Stimulated activated effector memory CD8-positive, alpha-beta T cell treated with anti-CD3 and anti-CD28 coated beads, Interleukin-12 subunit alpha, Interleukin-12 subunit beta, amount 100 ng/mL, for 72 hours (primary cell): ENCODE data around the gene AFF3.

Experiments
- ATAC-seq: fragments of 150-1000 bp; cut with Tn5 transposase; 2 replicates; pipeline ENCODE4 v1.10.0; 2021
- DNase-seq, 2 donors: peaks; one replicate each; pipeline ENCODE4 v3.0.0; 2021 to 2022; ENCODE audit warnings: low spot score in 2 of 2
- H3K27ac Mint-ChIP-seq: one replicate; pipeline ENCODE4 v1.8.0; 2022; ENCODE audit warnings: mild to moderate bottlenecking, mixed read lengths
- H3K36me3 Mint-ChIP-seq: one replicate; pipeline ENCODE4 v1.8.0; 2022; ENCODE audit warnings: mild to moderate bottlenecking, mixed read lengths
- H3K4me1 Mint-ChIP-seq: one replicate; pipeline ENCODE4 v1.8.0; 2022; ENCODE audit warnings: mixed read lengths
- H3K4me3 Mint-ChIP-seq: one replicate; pipeline ENCODE4 v1.8.0; 2022; ENCODE audit warnings: mild to moderate bottlenecking, mixed read lengths
- H3K9me3 Mint-ChIP-seq: one replicate; pipeline ENCODE4 v1.8.0; 2022; ENCODE audit warnings: mixed read lengths

Gene AFF3

DNA sequence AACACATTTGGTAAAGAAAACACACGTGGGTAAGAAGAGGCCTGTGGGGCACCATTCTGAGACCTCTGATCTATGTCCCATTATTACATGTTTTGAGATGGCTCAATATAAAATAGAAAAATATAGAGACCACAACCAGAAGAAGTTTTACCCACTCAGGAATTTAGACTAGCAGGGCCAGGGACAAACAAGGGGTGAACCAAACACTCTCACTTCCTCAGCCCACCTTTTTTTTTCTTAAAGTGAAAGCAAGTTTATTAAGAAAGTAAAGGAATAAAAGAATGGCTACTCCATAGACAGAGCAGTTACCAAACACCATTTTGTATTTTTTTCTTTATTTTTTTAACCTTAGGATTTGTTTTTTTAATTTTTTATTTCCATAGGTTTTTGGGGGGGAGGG is 533.5 kb downstream of the AFF3 start:
- no peaks in the 10 kb centered on the region for H3K4me1 Mint-ChIP-seq
- H3K9me3 Mint-ChIP-seq: no peaks in the 10 kb centered on the region
- ATAC-seq: no peak
- H3K36me3 Mint-ChIP-seq: no peaks in the 10 kb centered on the region
- no peak overlapping the region for H3K4me3 Mint-ChIP-seq
- no peak overlapping the region for H3K27ac Mint-ChIP-seq
- no peak for DNase-seq

DNA sequence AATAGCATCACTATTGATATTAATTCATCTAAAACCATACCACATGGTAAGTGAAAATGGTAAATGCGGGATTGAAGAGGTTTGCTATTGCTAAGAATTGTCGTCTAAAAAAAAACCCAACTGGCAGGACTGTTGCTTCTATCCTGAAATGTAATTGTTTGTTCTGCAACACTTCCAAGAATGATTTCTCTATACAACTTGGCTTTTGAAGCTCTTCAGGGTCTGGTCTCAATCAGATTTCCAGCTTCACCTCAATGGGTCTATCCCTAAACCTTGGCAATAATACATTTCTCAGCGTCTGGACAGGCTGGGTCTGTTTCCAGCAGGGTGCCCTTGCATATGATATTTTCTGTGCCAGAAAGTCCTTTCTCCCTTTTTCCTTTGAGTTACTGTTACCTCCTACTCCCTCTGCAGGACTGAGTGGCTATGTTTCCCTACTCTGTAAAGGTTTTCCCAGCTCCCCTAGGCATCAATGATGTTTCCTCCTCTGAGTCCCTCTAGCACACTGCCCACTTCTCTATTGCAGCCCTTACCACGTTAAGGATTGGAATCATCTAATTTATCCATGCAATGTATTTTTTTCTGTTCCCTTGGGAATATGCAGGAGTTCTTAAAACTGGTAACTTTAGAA is 534.4 kb downstream of the AFF3 start:
- ATAC-seq (no peak), DNase-seq (no peak)
- H3K36me3 Mint-ChIP-seq: no peaks in the 10 kb centered on the region
- H3K9me3 Mint-ChIP-seq: no peaks in the 10 kb centered on the region
- no peak overlapping the region for H3K27ac Mint-ChIP-seq
- no peaks in the 10 kb centered on the region for H3K4me1 Mint-ChIP-seq
- no peak overlapping the region for H3K4me3 Mint-ChIP-seq

DNA sequence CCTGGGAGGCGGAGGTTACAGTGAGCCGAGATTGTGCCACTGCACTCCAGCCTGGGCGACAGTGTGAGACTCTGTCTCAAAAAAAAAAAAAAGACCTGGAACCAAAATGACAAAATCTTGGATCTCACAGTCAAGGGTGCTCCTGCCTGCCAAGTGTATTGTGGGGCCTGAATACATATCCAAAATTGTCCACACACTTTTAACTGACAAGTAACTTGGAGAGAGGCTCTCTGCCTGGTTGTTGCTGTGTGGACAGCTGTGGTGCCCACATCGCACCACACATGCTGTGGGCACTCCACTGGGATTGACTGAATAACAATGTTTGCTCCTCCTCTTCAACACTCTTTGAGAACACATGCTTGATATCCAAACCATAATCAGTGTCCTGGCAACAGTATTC is 534.9 kb downstream of the AFF3 start:
- Mint-ChIP-seq H3K4me3 (no peak overlapping the region), H3K36me3 (no peaks in the 10 kb centered on the region), H3K4me1 (no peaks in the 10 kb centered on the region), H3K27ac (no peak overlapping the region), H3K9me3 (no peaks in the 10 kb centered on the region)
- ATAC-seq (no peak), DNase-seq (no peak)

DNA sequence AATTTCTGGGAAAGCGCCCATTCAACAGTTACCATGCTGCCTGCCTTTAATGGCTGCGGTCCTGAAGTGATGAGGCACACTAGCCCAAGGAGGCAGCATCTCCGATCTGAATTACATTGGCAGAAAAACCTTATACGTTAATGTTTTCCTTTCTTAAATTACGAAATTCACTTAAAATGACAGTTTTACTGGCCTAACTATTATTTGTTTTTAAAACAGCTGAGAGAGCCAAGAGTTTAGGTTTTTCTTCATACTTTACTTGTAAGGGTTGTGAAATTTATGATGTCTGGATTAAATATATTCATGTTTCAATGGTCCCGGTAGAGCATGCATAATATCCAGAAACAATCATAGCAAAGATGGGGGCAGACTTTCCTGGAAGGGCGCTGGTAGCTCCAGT is 537.4 kb downstream of the AFF3 start:
- Mint-ChIP-seq H3K4me1 (no peaks in the 10 kb centered on the region), H3K36me3 (no peaks in the 10 kb centered on the region), H3K27ac (no peak overlapping the region), H3K9me3 (no peaks in the 10 kb centered on the region), H3K4me3 (no peak overlapping the region)
- ATAC-seq (no peak), DNase-seq (no peak)

DNA sequence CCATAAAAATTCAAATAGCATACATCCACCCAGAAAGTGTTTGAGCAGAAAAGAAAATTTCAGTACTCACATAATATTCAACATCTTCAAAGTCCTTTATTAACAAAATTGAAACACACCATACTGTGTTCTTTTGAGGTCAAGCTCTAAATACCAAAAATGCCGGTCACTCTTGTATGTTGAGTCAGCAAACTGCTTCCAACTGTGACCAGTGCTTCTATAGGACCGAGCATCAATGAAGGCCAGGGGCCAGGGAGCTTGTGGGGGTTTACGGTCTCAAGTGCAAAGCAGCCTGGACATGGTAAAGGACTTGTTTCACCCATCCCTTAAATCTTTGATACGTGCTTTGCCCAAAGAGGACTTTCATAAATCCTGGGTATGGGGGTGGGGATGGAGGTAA is 539.9 kb downstream of the AFF3 start:
- no peak overlapping the region for H3K27ac Mint-ChIP-seq
- H3K4me1 Mint-ChIP-seq: no peaks in the 10 kb centered on the region
- ATAC-seq: no peak
- no peaks in the 10 kb centered on the region for H3K36me3 Mint-ChIP-seq
- H3K9me3 Mint-ChIP-seq: no peaks in the 10 kb centered on the region
- no peak overlapping the region for H3K4me3 Mint-ChIP-seq
- no peak for DNase-seq

DNA sequence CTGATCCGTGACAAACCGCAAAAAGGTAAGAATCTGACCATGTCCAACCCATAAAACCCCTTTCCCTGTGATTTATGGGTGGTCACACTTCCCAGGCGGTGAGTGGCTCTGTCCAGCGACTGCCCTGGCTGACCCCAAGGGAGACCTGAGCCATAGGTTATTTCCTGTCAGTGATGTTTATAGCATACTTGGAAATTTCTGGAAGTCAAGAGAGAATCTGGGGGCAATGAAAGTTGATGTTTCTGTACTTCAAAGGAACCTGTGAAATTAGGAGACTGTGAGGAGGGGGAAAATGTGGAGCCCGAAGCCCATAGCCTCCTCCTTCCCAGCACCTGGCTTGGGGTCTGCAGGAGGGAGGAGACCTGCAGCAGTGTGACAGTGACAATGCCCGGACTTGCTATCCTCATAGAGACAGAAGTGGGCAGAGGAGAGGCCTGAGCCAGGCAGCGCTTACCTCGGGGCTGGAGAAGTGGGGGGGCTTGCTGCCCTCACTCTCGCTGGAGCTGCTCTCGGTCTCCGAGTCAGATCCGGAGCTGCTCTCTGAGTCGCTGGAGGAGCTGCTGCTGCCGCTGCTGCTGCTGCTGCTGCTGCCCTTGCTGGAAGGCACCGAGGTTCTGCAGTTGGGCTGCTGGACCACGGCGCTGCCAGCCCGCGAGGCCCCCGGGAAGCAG is 541.3 kb downstream of the AFF3 start:
- Mint-ChIP-seq H3K36me3 (no peaks in the 10 kb centered on the region), H3K4me3 (no peak overlapping the region), H3K27ac (no peak overlapping the region), H3K9me3 (no peaks in the 10 kb centered on the region), H3K4me1 (no peaks in the 10 kb centered on the region)
- no peak for DNase-seq
- no peak for ATAC-seq

DNA sequence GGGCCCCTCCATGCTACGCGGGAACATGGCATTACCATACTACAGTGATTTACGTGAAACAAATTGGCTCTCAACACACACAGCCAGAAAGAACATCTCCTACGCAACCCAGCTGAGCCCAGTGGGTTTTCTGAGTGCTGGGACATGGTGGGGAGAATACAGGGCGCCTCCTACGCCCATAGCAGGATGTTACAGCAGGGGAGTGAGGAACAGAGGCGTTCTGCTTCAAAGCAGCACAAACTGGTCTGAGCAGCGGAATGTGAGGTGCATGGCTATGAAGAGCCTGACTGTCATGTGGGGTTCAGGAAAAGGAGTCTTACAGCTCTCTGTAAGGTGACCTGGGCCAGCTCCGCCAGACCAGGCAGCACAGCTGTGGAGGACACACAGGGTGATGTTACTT is 543.9 kb downstream of the AFF3 start:
- Mint-ChIP-seq H3K27ac (no peak overlapping the region), H3K36me3 (no peaks in the 10 kb centered on the region)

DNA sequence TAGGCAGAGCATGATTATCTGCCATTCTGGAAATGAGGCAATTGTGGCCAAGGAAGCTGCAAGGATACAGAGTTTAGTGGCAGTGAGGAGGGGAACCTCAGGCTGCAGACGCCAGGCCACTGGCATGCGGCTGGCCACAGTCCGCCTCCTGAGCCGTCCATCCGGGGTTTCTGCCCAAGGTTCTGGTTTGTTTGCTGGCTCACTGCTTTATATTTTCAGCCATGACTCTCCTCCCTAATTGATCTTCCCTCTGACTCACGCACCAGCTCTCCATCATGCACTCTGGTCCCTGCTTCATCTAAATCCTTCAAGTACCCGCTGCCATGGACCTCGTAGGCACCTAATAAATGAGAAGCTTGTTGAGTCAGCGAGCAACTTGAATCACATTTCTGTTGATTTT is 544.8 kb downstream of the AFF3 start:
- H3K4me3 Mint-ChIP-seq: no peak overlapping the region
- H3K9me3 Mint-ChIP-seq: no peaks in the 10 kb centered on the region
- H3K4me1 Mint-ChIP-seq: no peaks in the 10 kb centered on the region
- H3K36me3 Mint-ChIP-seq: no peaks in the 10 kb centered on the region
- no peak overlapping the region for H3K27ac Mint-ChIP-seq
- DNase-seq: no peak
- ATAC-seq: no peak

More for the DNA sequence above, 543.9 kb downstream of the AFF3 start:
- DNase-seq: no peak
- H3K4me1 Mint-ChIP-seq: no peaks in the 10 kb centered on the region
- no peak overlapping the region for H3K4me3 Mint-ChIP-seq
- no peaks in the 10 kb centered on the region for H3K9me3 Mint-ChIP-seq
- ATAC-seq: no peak

DNA sequence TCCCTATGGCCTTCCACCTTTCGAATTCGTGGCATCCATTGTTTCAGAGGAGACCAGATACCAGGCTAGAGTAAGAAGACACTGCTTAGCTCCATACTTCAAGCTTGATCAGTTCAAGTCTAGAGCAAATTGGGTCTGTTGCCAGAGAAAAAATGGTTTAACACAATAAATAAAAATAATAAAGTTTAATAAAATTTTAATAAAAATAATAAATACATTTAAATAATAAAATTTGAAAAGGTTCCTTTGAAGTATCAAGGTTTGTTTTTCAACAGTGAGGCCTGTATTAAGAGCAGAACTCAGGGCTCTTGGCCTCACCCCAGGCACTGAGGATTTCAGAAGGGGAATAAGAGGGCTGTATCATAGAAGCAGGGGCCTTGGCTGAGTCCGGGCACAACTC is 547.0 kb downstream of the AFF3 start:
- Mint-ChIP-seq H3K4me3 (no peak overlapping the region), H3K9me3 (no peaks in the 10 kb centered on the region), H3K36me3 (no peaks in the 10 kb centered on the region), H3K4me1 (no peaks in the 10 kb centered on the region), H3K27ac (no peak overlapping the region)
- ATAC-seq: no peak
- DNase-seq: no peak

DNA sequence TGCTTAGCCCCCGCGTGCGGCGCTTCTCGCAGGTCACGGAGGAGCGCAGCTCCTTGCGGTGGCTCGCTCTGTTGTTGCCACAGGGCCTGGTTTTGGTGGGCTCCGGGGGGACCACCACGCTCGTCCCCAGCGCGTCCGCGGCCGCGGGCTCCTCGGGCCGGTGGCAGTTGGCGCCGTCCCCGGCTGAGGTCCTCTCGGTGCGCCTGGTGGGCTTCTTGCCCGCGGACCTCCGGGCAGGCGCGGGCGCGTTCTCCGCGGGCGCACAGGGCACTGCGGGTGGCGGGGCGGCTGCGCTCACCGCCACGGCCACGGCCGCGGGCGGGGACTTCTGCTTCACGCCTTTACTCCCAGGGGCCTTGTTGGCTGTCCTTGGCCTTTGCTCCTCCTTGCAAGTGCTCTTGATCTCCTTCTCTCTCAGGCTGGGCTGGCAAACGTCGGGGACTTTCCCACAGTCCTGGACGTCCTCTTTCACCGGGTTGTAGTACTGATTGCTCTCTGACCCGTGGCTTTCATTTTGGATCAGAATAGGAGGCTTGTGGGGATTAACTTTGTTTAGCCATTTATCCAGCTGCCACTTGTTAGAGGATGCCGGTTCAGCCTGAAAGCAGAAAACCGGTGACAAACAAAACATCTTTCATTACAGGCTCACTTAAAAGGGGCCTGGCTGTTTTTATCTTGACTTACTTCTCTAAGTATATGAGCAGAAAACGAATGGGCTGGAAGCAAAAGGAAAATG is 548.5 kb downstream of the AFF3 start:
- Mint-ChIP-seq H3K36me3 (no peaks in the 10 kb centered on the region), H3K4me1 (no peaks in the 10 kb centered on the region), H3K4me3 (no peak overlapping the region), H3K9me3 (no peaks in the 10 kb centered on the region), H3K27ac (no peak overlapping the region)
- DNase-seq: no peak
- peak; percentile 12 for ATAC-seq

DNA sequence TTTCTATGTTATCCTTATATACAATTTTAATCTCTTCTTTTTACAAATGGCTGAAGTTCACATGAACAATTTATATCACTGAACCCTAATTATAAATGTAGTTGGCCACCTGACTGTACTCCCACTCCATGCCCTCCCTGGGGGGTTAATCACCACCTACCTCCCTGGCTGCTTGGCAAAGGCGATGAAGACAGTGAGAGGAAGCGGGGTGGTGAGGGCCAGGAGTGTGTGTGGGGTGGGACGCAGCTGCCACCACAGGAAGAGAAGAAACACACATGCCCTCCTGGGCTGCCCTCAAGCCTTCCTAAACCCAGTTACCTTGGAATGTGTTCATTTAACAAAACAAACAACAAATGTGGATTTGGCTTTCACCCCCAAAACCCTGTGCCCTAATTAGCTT is 565.6 kb downstream of the AFF3 start:
- Mint-ChIP-seq H3K4me1 (no peaks in the 10 kb centered on the region), H3K9me3 (no peaks in the 10 kb centered on the region), H3K4me3 (no peak overlapping the region), H3K36me3 (no peaks in the 10 kb centered on the region), H3K27ac (no peak overlapping the region)
- ATAC-seq: no peak
- DNase-seq: no peak

DNA sequence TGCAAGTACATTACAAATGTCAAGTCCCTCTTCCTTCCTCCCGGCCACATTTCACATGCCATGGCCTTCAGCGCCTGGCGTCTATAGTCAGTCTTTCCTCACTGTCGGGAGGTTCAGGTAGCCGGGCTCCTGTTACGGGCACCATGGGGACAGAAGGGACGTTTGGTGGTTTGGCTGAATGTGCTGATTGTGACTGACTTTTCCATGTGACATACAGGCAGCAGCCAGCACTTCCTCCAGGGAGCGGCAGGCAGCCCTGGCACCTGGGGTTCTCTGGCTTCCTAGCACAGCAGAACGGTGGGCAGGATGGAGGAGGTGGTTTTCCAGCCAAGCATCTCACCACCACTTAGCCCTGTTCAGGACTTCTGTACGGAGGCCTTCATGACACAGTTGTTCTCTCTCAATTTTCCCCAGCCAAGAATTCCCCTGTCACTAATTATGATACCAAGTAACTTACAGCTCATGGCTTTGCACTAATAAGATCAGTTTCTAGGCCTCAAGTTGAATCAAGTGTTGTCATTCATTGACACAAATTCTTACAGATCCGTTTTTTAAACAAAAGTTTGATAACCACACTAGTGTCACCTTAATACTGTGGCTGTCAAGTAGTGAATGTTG is 568.6 kb downstream of the AFF3 start:
- no peaks in the 10 kb centered on the region for H3K9me3 Mint-ChIP-seq
- H3K4me3 Mint-ChIP-seq: no peak overlapping the region
- H3K36me3 Mint-ChIP-seq: no peaks in the 10 kb centered on the region
- H3K4me1 Mint-ChIP-seq: no peaks in the 10 kb centered on the region
- no peak for DNase-seq
- peak; percentile 57 for ATAC-seq
- no peak overlapping the region for H3K27ac Mint-ChIP-seq

DNA sequence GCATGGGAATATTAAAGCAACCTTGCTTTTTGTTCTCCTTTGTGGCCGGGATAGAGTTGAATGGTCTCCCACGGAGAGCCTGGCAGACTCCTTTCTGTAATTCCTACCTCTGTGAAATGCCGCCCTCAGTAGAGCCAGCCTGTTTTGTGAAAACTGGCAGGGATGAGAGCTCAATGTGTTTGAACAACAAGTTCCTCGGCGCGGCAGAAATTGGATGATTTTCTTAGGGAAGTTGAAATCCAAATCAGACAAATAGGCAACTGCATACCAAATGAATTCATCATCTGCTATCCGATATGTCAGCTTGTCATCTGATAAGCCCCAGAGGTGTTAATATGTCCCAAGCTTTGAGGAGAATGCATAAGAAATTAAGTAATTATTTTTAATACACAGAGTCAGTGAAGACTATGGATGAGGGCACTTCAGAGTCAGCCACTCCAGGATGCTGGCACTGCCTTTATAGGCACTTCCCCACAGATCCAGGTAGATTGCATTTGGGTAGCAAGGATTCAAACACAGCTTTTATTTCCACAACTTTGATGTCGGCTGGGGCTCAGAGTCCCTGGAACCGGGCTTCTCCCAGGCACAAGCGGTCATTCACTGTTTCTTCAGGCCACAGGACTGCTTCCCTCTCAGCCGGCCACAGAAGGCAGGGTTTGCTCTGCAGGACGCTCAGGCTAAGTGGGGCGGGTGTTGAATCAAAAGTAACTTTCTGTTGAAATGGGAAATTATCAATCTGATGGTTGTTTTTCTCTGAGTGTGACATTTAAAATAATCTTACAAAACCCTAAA is 569.8 kb downstream of the AFF3 start:
- no peaks in the 10 kb centered on the region for H3K9me3 Mint-ChIP-seq
- H3K36me3 Mint-ChIP-seq: no peaks in the 10 kb centered on the region
- no peak overlapping the region for H3K27ac Mint-ChIP-seq
- H3K4me1 Mint-ChIP-seq: no peaks in the 10 kb centered on the region
- DNase-seq: no peak
- H3K4me3 Mint-ChIP-seq: no peak overlapping the region
- ATAC-seq: no peak

DNA sequence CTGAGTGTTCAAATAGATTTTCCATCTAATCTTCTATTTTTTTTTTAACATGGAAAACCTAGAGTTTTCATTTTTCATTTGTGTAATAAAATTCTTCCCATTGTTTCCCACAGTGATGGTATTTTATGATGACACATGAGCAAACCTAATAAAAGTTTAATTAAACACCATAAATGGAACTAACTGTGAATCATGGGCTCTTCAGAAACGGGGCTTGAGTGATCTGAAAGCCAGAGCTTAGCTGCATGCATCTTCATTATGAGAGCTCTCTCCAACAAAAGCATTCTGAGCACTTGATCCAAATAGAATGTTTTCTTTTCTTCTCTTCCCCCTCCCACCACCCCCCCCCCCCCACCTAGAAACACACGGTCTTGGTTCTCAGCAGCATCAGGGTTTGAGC is 570.4 kb downstream of the AFF3 start:
- DNase-seq: no peak
- no peaks in the 10 kb centered on the region for H3K9me3 Mint-ChIP-seq
- no peaks in the 10 kb centered on the region for H3K4me1 Mint-ChIP-seq
- no peak overlapping the region for H3K27ac Mint-ChIP-seq
- H3K36me3 Mint-ChIP-seq: no peaks in the 10 kb centered on the region
- H3K4me3 Mint-ChIP-seq: no peak overlapping the region
- no peak for ATAC-seq

DNA sequence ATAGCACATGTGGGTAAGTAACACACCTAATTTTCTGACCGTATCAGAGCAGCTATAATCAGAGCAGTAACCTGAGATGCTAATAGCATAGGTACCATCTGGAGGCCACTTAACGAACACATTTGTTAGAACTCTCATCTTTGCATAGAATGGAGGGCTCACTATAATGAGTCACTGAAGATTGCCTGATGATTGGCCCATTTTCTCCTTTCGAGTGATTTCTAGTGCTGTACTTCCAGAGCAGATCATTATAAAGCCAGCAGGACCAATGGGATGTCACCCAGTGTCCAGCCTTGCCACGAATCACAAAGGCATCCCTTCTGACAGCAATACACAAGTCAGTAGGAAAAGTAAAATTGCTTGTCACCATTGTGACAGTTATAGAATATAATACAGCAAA is 570.9 kb downstream of the AFF3 start:
- ATAC-seq (no peak), DNase-seq (no peak)
- no peaks in the 10 kb centered on the region for H3K9me3 Mint-ChIP-seq
- no peak overlapping the region for H3K4me3 Mint-ChIP-seq
- no peak overlapping the region for H3K27ac Mint-ChIP-seq
- no peaks in the 10 kb centered on the region for H3K36me3 Mint-ChIP-seq
- no peaks in the 10 kb centered on the region for H3K4me1 Mint-ChIP-seq
